NCI-H146 treated with DMSO at 0.1 percent for 48 hours (cell line): Measurements from ENCODE around the gene KIAA0825.
A peak's percentile ranks its signal among the peaks of the same experiment; 100 is the strongest.
"Not testable (repeated sequence)": the region's sequence is repeated elsewhere in the genome, so short reads cannot be mapped to it uniquely, and the experiment has no call there.

Experiments used
- DNase-seq: peaks from one replicate; lab custom pipeline; 2025; ENCODE audit not compliant: unreplicated experiment; lab: John Stamatoyannopoulos, UW

KIAA0825 gene

GRCh38 chr5:94188725-94189124 lies 429.7 kb downstream of the KIAA0825 start:
- no peak for DNase-seq

- DNase-seq = no peak
Measured at GRCh38 chr5:94184870-94185269, 433.5 kb downstream of the KIAA0825 start.

- peak; percentile 69 for DNase-seq
Measured at GRCh38 chr5:94181895-94182294, 436.5 kb downstream of the KIAA0825 start.

GRCh38 chr5:94180761-94181160 lies 437.6 kb downstream of the KIAA0825 start:
- no peak for DNase-seq

GRCh38 chr5:94175912-94176311 lies 442.5 kb downstream of the KIAA0825 start:
- no peak for DNase-seq

GRCh38 chr5:94174748-94175411 lies 443.5 kb downstream of the KIAA0825 start:
- no peak for DNase-seq

GRCh38 chr5:94173100-94173499 lies 445.3 kb downstream of the KIAA0825 start:
- DNase-seq = no peak

- not testable (repeated sequence) for DNase-seq
Measured at GRCh38 chr5:94171070-94171469, 447.3 kb downstream of the KIAA0825 start.

- DNase-seq = not testable (repeated sequence)
Measured at GRCh38 chr5:94170158-94170557, 448.2 kb downstream of the KIAA0825 start.

GRCh38 chr5:94168151-94168550 lies 450.3 kb downstream of the KIAA0825 start:
- DNase-seq = no peak

- no peak for DNase-seq
Measured at GRCh38 chr5:94161801-94162200, 456.6 kb downstream of the KIAA0825 start.

- DNase-seq = no peak
Measured at GRCh38 chr5:94159144-94159543, 459.3 kb downstream of the KIAA0825 start.

- DNase-seq = no peak
Measured at GRCh38 chr5:94157704-94158539, 460.5 kb downstream of the KIAA0825 start.

GRCh38 chr5:94154672-94155071 lies 463.7 kb downstream of the KIAA0825 start:
- no peak for DNase-seq

GRCh38 chr5:94153736-94154450 lies 464.5 kb downstream of the KIAA0825 start:
- DNase-seq = no peak

GRCh38 chr5:94143621-94144020 lies 474.8 kb downstream of the KIAA0825 start:
- not testable (repeated sequence) for DNase-seq

- DNase-seq = no peak
Measured at GRCh38 chr5:94140300-94140699, 478.1 kb downstream of the KIAA0825 start.

- DNase-seq = no peak
Measured at GRCh38 chr5:94130077-94130476, 488.3 kb downstream of the KIAA0825 start.

GRCh38 chr5:94125107-94125506 lies 493.3 kb downstream of the KIAA0825 start:
- no peak for DNase-seq

GRCh38 chr5:94116317-94116716 lies 502.1 kb downstream of the KIAA0825 start:
- not testable (repeated sequence) for DNase-seq

GRCh38 chr5:94113087-94113486 lies 505.3 kb downstream of the KIAA0825 start:
- no peak for DNase-seq
